Activated CD4-positive, alpha-beta T cell treated with anti-CD3 and anti-CD28 coated beads, Interleukin-2, Interleukin-4, amounts not matched to agents 100 ng/mL and 50 ng/mL, durations not matched to agents 16 hours and 8 hours (primary cell): Measurements from ENCODE around the gene UTP14C.
"Not testable (repeated sequence)": the region's sequence is repeated elsewhere in the genome, so short reads cannot be mapped to it uniquely, and the experiment has no call there.

Experiments used
- DNase-seq: peaks from one replicate; pipeline ENCODE4 v3.0.0-alpha.2; 2020; ENCODE audit warnings: low spot score

UTP14C gene

DNA sequence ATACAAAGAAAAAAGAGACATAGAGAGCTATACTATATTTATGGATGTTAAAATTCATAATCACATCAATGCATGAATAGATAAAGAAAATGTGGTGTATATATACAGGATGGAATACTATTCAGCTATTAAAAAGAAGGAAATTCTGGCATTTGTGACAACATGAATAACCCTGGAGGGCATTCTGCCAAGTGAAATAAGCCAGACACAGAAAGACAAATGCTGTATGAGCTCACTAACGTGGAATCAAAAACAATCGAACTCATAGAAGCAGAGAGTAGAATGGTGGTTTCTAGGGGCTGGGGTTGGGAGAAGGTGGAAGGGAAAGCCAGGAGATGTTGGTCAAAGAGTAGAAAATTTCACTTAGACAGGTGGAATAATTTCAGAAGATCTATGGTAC lies 24.0 kb downstream of the UTP14C start:
- DNase-seq: no peak

GRCh38 chr13:52051400-52051799 lies 26.9 kb downstream of the UTP14C start:
- DNase-seq: no peak

DNA sequence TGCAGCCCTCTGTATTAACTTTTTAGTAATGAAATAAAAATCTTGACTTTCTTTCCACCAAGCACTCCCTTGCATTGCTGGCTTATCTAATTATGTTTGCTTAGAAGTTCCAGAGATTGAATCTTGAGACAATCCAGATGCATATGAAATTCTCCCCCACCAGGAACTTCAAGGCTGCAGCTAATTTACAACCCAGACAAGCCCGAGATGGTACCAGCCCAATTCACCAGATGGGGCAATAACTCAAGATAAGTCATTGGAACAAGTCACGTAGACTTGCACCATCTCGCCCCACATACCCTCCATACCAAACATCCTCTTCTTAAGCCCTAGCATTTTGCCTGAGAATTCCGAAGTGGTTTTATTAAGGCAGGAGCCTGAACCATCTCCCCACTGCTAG lies 29.0 kb downstream of the UTP14C start:
- DNase-seq: no peak

DNA sequence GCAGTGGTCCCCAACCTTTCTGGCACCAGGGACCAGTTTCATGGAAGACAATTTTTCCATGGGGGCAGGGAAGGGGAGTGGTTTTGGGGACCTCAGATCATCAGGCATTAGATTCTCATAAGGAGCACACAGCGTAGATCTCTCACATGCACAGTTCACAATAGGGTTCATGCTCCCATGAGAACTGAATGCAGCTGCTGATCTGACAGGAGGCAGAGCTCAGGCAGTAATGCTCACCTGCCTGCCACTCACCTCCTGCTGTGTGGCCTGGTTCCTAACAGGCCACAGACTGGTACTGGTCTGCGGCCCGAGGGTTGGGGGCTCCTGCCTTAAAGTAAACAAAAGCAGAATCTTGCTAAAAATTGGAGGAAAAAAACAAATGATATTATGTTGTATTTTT lies 36.6 kb downstream of the UTP14C start:
- not testable (repeated sequence) for DNase-seq

DNA sequence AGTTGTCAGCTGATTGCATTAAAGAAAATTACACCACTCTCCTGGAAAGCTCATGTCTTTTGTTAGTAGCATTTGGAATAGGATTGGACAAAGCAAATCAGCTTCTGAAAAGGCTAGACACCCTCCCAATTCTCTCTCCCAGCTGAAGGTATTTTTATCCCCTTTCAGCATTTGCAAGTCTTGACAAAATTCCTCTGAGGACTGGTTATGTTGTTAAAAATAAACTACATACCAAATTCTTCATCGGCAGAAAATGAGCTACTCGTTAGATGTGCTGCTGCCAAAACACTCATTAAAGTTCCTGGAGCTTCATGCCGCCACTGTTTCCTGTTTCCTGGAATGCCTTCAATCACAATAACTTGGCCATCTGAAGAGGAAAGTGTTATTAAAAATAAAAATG lies 37.1 kb downstream of the UTP14C start:
- DNase-seq: no peak

- DNase-seq: no peak
These were observed 42.7 kb downstream of the UTP14C start for GRCh38 chr13:52067237-52067636.

GRCh38 chr13:52070929-52071523 lies 46.5 kb downstream of the UTP14C start:
- DNase-seq: peak; percentile 28
